HCEC 1CT (cell line): ENCODE data around the gene EPX.
"Not testable (repeated sequence)": the region's sequence is repeated elsewhere in the genome, so short reads cannot be mapped to it uniquely, and the experiment has no call there.

Source experiments
- DNase-seq: peaks from one replicate; pipeline ENCODE4 v3.0.0-alpha.2; 2017

Gene EPX, protein sequence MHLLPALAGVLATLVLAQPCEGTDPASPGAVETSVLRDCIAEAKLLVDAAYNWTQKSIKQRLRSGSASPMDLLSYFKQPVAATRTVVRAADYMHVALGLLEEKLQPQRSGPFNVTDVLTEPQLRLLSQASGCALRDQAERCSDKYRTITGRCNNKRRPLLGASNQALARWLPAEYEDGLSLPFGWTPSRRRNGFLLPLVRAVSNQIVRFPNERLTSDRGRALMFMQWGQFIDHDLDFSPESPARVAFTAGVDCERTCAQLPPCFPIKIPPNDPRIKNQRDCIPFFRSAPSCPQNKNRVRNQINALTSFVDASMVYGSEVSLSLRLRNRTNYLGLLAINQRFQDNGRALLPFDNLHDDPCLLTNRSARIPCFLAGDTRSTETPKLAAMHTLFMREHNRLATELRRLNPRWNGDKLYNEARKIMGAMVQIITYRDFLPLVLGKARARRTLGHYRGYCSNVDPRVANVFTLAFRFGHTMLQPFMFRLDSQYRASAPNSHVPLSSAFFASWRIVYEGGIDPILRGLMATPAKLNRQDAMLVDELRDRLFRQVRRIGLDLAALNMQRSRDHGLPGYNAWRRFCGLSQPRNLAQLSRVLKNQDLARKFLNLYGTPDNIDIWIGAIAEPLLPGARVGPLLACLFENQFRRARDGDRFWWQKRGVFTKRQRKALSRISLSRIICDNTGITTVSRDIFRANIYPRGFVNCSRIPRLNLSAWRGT

DNA sequence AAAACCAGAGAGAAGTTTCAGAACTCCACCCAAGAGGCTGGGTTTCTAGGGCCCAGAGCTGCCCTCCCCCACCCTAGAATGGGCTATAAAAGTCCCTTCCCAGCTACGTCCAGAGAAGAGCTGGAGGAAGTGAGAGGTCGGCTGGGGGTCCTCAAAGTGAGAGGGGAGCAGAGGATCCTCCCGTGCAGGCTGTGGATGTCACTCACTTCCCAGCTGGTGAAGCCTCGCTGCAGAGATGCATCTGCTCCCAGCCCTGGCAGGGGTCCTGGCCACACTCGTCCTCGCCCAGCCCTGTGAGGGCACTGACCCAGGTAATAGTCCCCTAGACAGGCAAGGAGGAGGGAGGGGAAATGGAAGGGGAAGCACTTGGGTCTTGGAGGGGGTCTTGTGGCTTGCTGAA is at the start of gene EPX:
TSS of gene EPX (plus strand) at position 115 of the 400 bp plus-strand sequence. CDS start at position 236, 121 bp downstream.
- DNase-seq: no peak

DNA sequence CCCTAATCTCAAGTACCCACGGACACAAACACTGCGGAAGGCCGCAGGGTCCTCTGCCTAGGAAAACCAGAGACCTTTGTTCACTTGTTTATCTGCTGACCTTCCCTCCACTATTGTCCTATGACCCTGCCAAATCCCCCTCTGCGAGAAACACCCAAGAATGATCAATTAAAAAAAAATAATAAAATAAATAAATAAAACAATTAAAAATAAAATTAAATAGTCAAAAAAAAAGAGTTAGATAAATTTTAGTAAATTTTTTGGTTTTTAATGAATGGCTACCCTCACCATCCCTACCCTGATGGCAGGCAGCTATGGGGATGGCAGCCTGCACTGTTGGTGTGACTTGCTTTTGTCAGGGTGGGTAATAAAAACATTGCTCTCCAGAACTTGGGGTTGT is 49.2 kb upstream of the EPX start:
- DNase-seq: not testable (repeated sequence)

DNA sequence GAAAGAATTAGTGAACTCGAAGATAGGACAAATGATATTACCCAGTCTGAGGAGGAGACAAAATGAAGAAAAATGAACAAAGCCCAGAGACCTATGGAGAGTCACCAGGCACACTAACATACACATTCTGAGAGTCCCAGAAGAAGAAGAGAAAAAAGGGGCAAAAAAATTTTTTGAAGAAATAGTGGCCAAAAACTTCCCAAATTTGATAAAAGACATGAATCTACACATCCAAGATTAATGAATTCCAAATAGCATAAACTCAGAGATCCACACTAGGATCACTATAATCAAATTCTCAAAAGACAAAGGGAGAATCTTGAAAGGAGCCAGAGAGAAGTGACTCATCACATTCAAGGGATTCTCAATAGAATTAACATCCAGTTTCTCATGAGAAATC is 47.7 kb upstream of the EPX start:
- DNase-seq: no peak

DNA sequence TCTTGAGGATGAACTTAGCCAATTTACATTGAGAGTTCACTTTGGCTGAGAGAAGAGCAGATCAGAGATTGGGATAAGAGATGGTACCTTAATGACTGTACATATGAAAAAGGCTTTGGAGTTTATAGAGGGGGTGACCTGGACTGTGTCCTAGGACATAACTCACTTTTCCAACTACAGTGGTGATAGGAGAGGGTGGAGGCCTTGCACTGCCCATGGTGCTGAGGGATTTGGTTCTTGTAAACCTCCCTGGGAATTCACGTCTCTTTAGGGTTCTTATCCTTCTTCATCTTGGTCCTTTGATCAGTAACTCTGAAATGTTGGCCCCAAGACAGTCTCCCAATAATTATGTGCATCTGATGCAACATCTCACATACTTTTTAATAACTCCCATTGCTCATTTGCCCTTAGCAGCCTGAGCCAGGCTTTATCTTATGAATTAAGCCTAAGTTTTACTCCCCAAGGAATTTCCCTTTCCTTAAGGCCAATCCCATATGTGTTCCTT is 44.5 kb upstream of the EPX start, which contains the start of gene OR4D1:
TSS of gene OR4D1 (plus strand) at position 455 of the 505 bp plus-strand sequence. CDS start 6,770 bp downstream, outside the sequence.
- no peak for DNase-seq

DNA sequence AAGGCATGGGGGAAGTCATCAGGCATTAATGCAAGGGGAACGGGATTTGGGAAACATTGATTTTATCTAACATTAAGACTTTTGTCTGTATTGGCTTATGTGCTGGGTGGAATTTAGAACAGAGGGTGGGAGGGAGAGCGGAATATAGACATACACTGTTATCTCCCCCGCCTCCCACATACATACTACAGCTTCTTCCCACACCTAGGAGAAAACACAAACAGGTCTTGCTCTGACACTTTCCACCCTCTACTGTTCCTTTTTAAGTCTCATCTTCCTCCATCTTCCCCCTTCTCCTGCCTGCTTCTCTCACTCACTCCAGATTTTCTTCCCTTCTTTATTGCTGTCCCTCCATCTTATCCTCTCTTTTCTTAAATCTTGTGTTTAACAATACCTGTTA is 43.9 kb upstream of the EPX start:
- no peak for DNase-seq

DNA sequence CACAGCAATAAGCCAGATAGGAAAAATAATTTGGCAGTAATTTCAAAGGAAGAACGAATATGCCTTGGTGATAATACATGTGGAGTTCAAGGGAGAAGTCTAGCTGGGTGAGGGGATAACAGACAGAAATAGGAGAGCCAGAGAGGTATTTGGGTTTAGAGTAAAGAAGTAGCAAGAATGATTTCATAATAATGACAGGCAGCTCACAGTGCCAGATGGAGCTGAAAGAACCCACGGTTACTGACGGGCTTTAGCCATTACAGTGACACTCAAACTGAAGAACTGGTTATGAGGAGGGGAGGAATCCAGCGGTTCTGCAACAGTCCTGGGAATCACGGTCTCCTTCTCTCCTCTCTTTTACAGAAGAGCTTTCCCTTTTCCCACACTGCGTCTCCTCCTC is 42.1 kb upstream of the EPX start:
- DNase-seq: no peak

DNA sequence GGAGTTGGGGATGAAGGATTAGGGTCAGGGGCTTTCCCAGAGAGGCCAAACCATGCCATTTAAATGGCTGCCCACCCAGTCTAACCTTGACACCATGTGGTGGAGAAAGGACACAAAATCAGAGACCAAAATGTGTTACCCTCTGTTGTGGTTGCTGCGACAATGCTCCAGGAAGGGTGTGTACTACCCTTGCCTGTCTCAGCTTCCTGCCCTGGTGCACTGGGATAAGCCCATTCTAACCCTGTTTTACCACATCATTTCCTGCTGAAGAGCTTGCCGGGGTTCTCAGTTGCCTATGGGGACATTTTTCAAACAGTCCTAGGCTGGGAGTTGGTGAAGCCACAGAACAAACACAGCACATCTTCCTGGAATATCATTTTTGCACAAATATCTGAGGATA is 39.5 kb upstream of the EPX start:
- no peak for DNase-seq

DNA sequence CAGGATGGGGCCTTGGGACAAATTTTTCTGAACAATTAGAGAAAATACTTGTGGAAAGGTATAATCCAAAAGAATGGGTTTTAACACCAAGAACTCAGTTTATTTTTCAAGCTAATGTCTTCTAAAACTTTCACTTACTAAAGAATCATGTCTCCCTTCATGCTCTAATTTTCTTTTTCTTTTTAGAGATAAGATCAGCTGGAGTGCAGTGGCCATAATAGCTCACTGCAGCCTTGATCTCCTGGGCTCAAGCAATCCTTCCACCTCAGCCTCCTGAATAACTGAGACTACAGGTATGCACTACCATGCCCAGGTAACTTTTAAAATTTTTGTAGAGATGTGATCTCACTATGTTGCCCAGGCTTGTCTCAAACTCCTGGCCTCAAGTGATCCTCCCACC is 38.9 kb upstream of the EPX start:
- DNase-seq: no peak

DNA sequence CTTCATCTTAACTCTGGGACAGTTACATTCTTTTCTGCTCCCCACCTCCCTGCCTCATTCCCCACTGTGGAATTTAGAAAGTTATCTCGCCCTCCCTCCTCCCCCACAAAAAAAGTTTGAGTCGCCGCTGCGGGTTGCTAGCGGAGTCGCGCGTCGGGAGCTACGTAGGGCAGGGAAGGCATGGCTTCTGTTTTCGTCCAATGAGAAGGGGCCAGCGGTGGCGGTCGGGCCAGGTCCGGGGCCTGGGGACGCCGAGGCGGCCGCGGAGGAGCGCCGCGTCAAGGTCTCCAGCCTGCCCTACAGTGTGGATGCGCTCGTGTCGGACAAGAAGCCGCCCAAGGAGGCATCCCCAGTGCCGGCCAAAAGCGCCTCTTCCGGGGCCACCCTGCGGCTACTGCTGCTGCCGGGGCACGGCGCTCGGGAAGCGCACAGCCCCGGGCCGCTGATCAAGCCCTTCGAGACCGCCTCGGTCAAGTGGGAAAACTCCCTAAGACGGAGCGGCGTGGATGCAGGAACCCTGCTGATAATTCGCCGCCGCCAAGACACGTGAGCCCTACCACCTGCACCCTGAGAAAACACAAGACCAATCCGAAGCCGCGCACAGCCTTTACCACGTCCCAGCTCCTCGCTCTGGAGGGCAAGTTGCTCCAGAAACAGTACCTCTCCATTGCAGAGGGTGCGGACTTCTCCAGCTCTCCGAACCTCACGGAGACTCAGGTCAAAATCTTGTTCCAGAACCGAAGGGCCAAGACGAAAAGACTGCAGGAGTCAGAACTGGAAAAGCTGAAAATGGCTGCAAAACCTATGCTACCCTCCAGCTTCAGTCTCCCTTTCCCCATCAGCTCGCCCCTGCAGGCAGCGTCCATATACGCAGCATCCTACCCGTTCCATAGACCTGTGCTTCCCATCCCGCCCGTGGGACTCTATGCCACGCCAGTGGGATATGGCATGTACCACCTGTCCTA is 35.4 kb upstream of the EPX start:
- DNase-seq: no peak

DNA sequence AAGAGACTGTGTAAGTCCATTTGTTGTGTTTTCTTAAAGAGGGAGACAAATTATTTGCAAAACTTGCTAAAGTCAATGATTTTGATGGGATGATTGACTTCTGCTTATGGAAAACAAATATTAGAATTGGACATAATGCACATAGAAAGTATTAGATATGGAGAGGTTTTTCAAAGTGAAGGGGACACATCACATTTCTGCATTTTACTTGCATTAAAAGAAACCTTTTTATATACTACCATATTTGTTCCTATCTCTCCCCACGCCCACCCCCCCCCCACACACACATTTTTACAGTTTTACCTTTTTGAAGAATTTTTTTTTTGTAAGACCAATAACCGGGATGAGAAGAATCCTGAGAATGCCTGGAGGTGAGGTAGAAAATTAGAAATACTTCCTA is 34.3 kb upstream of the EPX start:
- no peak for DNase-seq

DNA sequence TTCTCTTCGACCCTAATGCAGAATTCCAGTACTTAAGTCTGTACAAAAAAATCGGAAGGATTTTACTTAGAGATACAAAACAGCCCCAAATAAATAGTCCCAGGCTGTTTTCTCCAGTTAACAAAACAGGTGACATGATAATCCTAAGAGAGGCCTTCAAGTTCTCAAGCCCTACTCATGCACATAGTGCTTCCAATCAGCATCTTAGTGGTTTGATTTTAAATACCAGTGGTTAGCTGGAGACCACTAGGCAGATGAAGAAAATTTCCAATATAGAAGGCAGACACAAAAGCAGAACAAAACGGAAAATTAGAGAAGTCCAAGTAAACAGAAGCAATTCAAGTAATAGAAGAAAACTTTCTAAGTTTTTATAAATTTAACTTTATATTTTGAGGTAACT is 31.0 kb upstream of the EPX start:
- no peak for DNase-seq

DNA sequence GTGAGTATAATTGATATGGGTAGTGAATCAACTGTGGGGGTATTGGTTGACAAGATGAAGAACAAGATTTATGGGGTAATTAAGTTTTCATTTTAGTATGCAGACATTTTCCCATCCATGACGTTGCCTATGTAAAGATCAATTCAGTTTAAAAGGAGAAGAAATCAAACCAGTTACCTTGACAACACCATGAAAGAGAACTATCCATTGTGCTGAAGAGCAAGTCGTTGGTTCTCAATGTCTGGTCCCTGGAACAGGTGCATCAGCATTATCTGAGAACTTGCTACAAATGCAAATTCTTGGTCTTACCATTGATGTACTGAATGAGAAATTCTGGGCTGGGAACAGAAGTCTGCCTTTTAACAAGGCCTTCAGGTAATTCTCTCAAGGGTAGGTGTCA is 26.5 kb upstream of the EPX start:
- no peak for DNase-seq

DNA sequence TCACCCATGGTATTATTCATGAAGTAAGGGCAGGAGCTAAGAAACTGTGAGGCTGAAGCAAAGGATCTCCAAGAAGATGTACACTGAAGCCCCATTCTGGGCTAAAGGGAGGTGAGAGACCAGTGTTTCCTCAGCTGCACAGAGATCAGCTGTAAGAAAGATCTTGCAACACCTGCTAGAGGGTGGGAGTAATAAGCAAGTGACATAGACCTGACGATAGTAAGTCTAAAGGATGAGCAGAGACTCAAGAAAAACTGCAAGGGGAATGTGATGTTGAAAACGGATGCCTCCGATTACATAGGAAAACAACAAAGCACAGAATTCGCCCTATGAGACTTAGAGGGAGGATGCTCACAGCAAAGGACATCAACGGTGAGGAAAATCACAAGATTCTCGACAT is 25.8 kb upstream of the EPX start, which contains the start of gene OR4D2:
TSS of gene OR4D2 (plus strand) at position 301 of the 400 bp plus-strand sequence. CDS start 2,674 bp downstream, outside the sequence.
- DNase-seq: no peak

DNA sequence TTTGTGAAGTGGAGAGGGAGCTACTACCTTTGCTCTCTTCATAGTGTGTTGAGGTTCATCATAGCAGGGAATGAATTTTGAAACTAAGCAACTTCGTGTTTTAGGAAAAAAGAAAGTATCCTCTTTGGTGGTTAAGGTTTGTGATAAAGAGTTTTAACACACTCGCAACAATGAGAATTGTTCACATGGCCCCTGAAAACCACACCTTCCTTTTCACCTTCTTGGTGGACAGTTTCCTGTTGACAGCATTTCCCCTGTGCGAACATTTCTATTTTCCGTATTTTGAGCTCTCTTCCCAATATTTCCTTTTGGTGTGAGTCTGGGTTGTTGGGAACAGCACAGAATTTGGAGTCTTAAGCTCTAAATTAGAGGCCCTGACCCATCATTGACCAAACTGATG is 21.9 kb upstream of the EPX start:
- no peak for DNase-seq

DNA sequence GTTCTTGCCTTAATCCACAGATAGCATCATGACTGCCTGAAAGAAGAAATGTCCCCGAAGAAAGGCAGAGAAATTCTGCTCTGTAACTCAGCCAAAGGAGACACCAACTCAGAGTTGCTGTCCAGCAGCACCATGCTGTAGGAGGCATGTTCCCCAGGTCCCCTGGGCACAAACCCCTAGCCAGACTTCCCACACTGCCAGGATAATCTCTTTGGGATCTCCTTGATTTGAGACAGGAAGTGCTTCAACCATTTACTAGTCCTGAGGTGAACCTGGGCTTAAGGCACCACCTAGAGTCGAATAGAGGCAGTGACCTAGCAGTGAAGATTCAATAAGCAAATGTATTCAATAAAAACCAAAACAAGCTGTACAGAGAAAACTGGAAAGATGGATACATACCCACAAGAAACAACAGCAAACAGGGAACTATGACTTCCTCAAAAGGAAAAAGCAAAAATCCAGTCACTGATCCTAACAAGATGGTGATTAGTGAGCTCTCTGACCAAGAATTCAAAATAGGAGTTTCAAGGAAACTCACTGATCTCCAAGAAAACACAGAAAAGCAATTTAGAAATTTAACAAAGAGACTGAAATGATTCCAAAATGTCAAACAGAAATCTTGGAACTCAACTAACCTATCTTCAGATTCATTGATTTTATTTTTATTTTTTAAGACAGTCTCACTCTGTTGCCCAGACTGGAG is 20.0 kb upstream of the EPX start:
- peak; percentile 48 for DNase-seq

DNA sequence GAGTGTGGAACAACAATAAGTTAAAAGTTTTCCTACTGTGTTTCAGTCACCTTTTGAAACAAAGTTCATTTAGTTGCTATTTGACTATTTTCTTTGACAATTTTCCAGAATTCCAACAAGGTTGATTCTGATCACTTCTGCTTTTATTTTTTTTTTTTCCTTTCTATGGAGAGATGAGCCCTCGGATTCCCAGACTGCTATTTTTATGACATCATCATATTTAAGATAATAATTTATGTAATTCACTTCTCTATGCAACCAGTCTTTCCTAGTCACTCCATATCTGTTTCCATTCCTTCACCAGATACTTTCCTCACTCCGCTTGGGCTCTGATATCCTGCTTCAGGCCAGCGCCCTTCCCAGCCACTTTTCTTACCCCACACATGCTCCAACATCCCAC is 17.7 kb upstream of the EPX start:
- no peak for DNase-seq

DNA sequence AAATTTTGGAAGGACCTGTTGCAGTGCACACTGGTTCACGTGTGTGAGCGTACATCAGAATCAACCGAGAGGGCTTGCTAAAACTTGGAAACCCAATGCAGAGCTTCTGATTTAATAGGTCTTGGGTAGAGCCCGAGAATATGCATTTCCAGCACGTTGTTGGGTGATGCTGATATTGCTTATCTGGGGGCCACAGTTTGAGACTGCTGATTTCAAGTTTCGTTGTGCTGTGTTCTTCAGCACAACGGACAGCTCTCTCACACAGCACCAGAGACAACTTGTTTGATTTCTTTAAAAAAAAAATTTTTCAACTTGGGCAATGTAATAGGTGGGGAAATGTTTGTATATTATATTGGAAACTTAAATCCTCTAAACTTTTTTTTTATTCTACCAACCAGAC is 16.3 kb upstream of the EPX start:
- DNase-seq: no peak

DNA sequence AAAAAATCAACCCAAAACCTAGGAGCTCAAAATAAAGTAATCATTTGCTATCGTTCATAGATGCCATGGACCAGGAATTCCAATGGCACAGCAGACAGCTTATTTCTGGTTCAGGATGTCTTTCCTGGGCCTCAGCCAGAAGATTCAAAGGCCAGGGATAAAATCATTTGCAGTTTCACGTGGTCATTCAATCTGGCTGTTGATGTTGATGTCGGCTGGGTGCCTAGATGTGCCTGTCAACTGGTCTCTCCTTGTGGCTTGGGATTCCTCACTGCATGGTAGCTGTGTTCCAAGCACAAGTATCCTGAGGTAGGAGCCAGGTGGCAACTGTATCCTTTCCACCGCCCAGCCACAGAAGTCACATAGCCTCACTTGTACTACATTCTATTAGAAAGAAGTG is 10.7 kb upstream of the EPX start:
- DNase-seq: no peak

DNA sequence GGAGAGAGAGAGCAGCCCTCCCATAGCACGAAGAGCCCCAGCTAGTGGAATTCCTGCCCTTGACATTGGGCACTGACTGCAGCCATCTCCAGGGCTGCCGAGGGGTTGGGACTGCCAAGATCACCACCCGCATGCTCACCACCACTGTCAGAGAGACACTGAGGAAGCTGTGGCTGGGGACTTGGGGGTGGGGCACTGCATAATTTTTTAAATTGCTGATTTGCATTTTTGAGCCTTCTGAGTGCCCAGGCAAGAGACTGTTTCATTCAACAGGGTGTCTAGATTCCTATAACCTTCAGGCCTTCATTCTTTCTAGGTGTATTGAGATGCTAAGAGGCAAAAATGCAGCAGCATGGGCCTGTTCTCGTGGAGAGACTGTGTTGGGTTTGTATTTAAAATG is 9.0 kb upstream of the EPX start:
- DNase-seq: no peak

DNA sequence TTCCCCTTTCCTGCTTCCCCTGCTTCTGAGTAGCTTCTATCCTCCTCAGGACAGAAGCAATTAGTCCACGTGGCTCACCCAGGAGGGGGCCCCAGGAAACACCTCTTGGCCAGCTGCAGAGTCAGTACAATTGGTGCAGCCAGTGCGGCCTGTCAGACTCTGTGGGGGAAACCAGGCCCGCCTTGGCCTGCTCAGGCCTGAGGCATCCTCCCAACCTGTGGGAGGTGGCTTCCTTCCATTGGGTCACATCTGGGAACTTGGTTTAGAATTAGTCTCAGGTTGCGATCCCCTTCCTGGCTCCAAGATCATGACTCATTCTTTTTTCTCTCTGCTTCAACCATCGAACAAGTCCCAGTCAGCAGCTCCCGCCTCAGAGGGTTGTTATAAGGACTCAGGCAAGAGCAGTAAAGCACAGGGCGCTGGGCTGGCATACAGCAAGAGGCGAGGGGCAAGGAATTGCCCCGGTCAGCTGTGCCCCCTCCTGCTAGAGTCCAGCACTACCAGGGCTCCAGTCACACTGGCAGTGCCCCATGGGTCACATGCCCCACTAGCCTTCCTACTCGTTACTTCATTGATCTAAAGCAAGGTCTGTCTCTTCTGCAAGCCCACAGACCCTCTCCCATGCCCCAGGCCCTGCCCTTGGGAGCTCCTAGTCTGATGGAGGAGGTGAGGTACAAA is 8.1 kb upstream of the EPX start:
- peak; percentile 58 for DNase-seq

DNA sequence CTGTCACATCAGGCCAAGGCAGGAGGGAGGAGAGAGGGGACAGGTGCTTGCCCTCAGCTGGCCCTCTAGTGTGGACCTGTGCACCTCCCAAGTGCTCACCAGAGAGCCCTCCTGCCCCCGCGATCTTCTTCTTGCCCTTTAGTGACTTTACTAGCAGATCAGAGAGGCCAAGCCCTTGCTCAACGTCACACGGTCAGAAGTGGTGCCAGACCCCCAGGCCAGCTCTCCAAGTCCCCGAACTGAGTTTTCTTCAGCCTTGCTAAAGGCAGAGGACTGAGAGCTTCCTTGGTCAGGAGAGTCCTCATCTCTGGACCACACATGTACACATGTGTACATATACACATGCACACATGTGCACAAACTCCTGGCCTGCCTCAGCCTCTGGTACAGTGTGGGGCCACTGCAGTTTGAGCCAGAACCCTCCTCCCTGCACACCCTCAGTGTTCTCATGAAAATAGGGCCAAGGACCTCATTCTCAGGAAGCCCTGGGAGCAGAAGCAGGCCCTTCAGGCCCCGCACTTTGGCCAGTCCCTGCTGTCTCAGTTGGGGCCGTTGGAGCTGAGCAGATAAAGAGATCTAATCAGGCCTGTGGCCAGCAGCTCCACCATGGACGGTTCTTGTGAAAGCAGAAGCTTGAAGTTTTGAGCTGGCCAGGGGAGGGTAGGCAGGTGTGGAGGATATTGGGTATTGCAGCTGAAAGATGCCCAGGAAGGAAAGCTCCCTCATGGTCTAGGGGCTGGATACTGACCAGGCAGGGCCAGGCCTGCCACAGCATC is 7.4 kb upstream of the EPX start:
- DNase-seq: no peak
